Esophagus (tissue), 2 donors: ENCODE measurements around the gene LRRC75A. TPM values are rescaled to one million over a fixed set of nuclear protein-coding genes. Genes with fewer than 3 reads are reported as not detected.

Experiments used
- H3K27ac ChIP-seq, 2 donors: one replicate each; pipeline ENCODE4 v1.5.1; 2013; ENCODE audit warnings: low read depth in 2 of 2, mild to moderate bottlenecking in 2 of 2, inconsistent platforms in 1 of 2, low read length in 1 of 2, moderate library complexity in 1 of 2
- H3K27me3 ChIP-seq, 2 donors: one replicate each; pipeline ENCODE4 v1.6.1; 2013; ENCODE audit warnings: low read length in 2 of 2, control low read depth in 1 of 2, mild to moderate bottlenecking in 1 of 2; ENCODE audit not compliant: insufficient read depth in 2 of 2, control insufficient read depth in 1 of 2
- H3K36me3 ChIP-seq, 2 donors: one replicate each; pipeline ENCODE4 v1.6.1; 2013; ENCODE audit warnings: low read length in 1 of 2; ENCODE audit not compliant: control insufficient read depth in 2 of 2, insufficient read depth in 2 of 2
- H3K4me1 ChIP-seq, 2 donors: one replicate each; pipeline ENCODE4 v1.6.1; 2013; ENCODE audit warnings: low read length in 1 of 2; ENCODE audit not compliant: control insufficient read depth in 2 of 2, insufficient read depth in 2 of 2
- H3K4me3 ChIP-seq, 2 donors: one replicate each; pipeline ENCODE4 v1.5.1; 2013; ENCODE audit warnings: low read length in 2 of 2, mild to moderate bottlenecking in 2 of 2, low read depth in 1 of 2, moderate library complexity in 1 of 2
- H3K9me3 ChIP-seq, 2 donors: one replicate each; pipeline ENCODE4 v1.6.1; 2013; ENCODE audit warnings: mild to moderate bottlenecking in 2 of 2, low read depth in 1 of 2, low read length in 1 of 2, moderate library complexity in 1 of 2; ENCODE audit not compliant: control insufficient read depth in 2 of 2, insufficient read depth in 1 of 2
- WGBS, 2 donors: extraction: QIAGEN DNeasy Blood & Tissue Kit; methylation state at CpG; one replicate each; pipeline ENCODE4 v1.1.7; 2013; 5-methylcytosine and 5-hydroxymethylcytosine counted together
- polyA plus RNA-seq, 2 donors: library from polyadenylated mRNA; stranded (reverse); fragments of 200-250 nt; gene quantifications; one replicate each; pipeline ENCODE4 v1.2.3, GENCODE V29; 2013
- donor health status: healthy with polysubstance abuse.
- donor health status: Bipolar disorder and iron deficiency.

The LRRC75A gene
- polyA plus RNA-seq, 2 donors: 0.53 to 0.65 TPM

- WGBS, 2 donors: 76 to 80% methylated on average over 12 of the region's 12 CpGs
- Histone ChIP-seq H3K4me3 (no peak overlapping the region), H3K27ac (no peak overlapping the region), H3K9me3 (peaks cover 0 to 2% of the 10 kb centered on the region in 2 donors), H3K27me3 (no peaks in the 10 kb centered on the region), H3K4me1 (peaks cover 3 to 11% of the 10 kb centered on the region in 2 donors), H3K36me3 (no peaks in the 10 kb centered on the region)
These were observed 4.2 kb upstream of the LRRC75A start for GRCh38 chr17:16495980-16496819.

- Histone ChIP-seq H3K27ac (no peak overlapping the region), H3K4me3 (no peak overlapping the region), H3K9me3 (peaks cover 0 to 2% of the 10 kb centered on the region in 2 donors), H3K36me3 (no peaks in the 10 kb centered on the region), H3K27me3 (no peaks in the 10 kb centered on the region), H3K4me1 (peaks cover 6 to 11% of the 10 kb centered on the region in 2 donors)
- 68 to 74% methylated on average over 4 of the region's 4 CpGs for whole genome bisulfite sequencing, 2 donors
These were observed 3.6 kb upstream of the LRRC75A start for GRCh38 chr17:16495561-16495960.

DNA sequence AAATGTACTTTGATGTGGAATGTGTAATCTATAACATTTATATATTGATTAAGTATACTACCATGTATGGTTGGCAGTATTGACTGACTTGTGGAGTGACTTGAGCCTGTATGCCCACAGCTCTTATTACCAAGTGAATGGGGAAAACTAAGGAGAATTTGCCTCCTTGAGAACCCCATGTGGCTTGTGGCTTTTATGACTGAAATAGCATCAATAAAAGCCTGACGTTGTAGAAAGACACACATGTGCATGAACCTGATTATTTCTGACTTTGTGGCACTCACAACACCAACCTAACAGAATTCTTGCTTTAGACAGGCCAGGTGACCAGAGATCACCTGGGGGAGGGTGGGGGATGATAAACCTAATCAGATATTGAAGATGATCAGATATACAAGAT is 2.1 kb upstream of the LRRC75A start:
- H3K4me3 ChIP-seq: no peak overlapping the region
- H3K4me1 ChIP-seq: peaks cover 6 to 11% of the 10 kb centered on the region in 2 donors
- H3K27ac ChIP-seq: no peak overlapping the region
- H3K9me3 ChIP-seq: peaks cover 0 to 2% of the 10 kb centered on the region in 2 donors
- no peaks in the 10 kb centered on the region for H3K36me3 ChIP-seq
- H3K27me3 ChIP-seq: no peaks in the 10 kb centered on the region
- 36 to 39% methylated on average over 1 of the region's 1 CpG for WGBS, 2 donors

- peaks cover 0 to 2% of the 10 kb centered on the region in 2 donors for H3K9me3 ChIP-seq
- no peak overlapping the region for H3K27ac ChIP-seq
- 87 to 91% methylated on average over 5 of the region's 5 CpGs for WGBS, 2 donors
- peaks cover 6 to 11% of the 10 kb centered on the region in 2 donors for H3K4me1 ChIP-seq
- H3K36me3 ChIP-seq: no peaks in the 10 kb centered on the region
- H3K27me3 ChIP-seq: no peaks in the 10 kb centered on the region
- no peak overlapping the region for H3K4me3 ChIP-seq
These were observed 1.6 kb upstream of the LRRC75A start for GRCh38 chr17:16493531-16494046.

- WGBS, 2 donors: 77 to 79% methylated on average over 27 of the region's 27 CpGs
- Histone ChIP-seq H3K9me3 (peaks cover 0 to 2% of the 10 kb centered on the region in 2 donors), H3K27me3 (no peaks in the 10 kb centered on the region), H3K4me3 (peak overlapping the region in 1 of 2 donors; percentile 74), H3K4me1 (peaks cover 6 to 11% of the 10 kb centered on the region in 2 donors), H3K27ac (no peak overlapping the region), H3K36me3 (no peaks in the 10 kb centered on the region)
These were observed 879 bp upstream of the LRRC75A start for GRCh38 chr17:16492613-16493530.

GRCh38 chr17:16491131-16491702 is 776 bp downstream of the LRRC75A start:
- H3K27ac ChIP-seq: no peak overlapping the region

GRCh38 chr17:16489431-16489830 is 2.6 kb downstream of the LRRC75A start:
- Histone ChIP-seq H3K9me3 (no peaks in the 10 kb centered on the region), H3K27ac (no peak overlapping the region), H3K27me3 (no peaks in the 10 kb centered on the region), H3K4me1 (peaks cover 10 to 11% of the 10 kb centered on the region in 2 donors), H3K36me3 (no peaks in the 10 kb centered on the region), H3K4me3 (no peak overlapping the region)
- WGBS, 2 donors: 79 to 89% methylated on average over 3 of the region's 3 CpGs

More at GRCh38 chr17:16491131-16491702, 776 bp downstream of the LRRC75A start:
- Histone ChIP-seq H3K36me3 (no peaks in the 10 kb centered on the region), H3K27me3 (no peaks in the 10 kb centered on the region), H3K9me3 (no peaks in the 10 kb centered on the region), H3K4me3 (peak overlapping the region; percentile 57 to 74), H3K4me1 (peaks cover 10 to 11% of the 10 kb centered on the region in 2 donors)
- 9 to 15% methylated on average over 20 to 28 of the region's 28 CpGs for WGBS, 2 donors

- H3K4me1 ChIP-seq: peaks cover 10 to 11% of the 10 kb centered on the region in 2 donors
- no peaks in the 10 kb centered on the region for H3K36me3 ChIP-seq
- H3K9me3 ChIP-seq: no peaks in the 10 kb centered on the region
- H3K27ac ChIP-seq: no peak overlapping the region
- no peaks in the 10 kb centered on the region for H3K27me3 ChIP-seq
- no peak overlapping the region for H3K4me3 ChIP-seq
- 86 to 92% methylated on average over 4 of the region's 4 CpGs for WGBS, 2 donors
These were observed 3.0 kb downstream of the LRRC75A start for GRCh38 chr17:16488968-16489337.
